GM06990 (cell line): ENCODE data around the gene LRRC74B.
A peak's percentile ranks its signal among the peaks of the same experiment; 100 is the strongest.

Experiments
- DNase-seq: peaks from one replicate; pipeline ENCODE4 v3.0.0-alpha.2; 2011; ENCODE audit not compliant: insufficient read length; ENCODE audit errors: extremely low read depth
- H3K27me3 ChIP-seq: replicated peaks from 2 replicates; pipeline ENCODE4 v1.6.0; 2011; ENCODE audit warnings: low read length; ENCODE audit not compliant: control insufficient read depth, insufficient read depth
- H3K36me3 ChIP-seq: 2 replicates; pipeline ENCODE4 v1.5.1; 2011; ENCODE audit warnings: low read length; ENCODE audit not compliant: control insufficient read depth, insufficient read depth
- H3K4me3 ChIP-seq: replicated peaks from 2 replicates; pipeline ENCODE4 v1.5.1; 2011; ENCODE audit warnings: low read depth, mild to moderate bottlenecking, control low read depth, low read length
- TF ChIP-seq, protein P1 (sequence below): IDR thresholded peaks from 2 replicates; pipeline ENCODE4 v1.5.1; 2011; ENCODE audit warnings: low read length, control low read depth, mild to moderate bottlenecking, inconsistent platforms; ENCODE audit not compliant: insufficient read depth, poor library complexity, severe bottlenecking

The LRRC74B gene

DNA sequence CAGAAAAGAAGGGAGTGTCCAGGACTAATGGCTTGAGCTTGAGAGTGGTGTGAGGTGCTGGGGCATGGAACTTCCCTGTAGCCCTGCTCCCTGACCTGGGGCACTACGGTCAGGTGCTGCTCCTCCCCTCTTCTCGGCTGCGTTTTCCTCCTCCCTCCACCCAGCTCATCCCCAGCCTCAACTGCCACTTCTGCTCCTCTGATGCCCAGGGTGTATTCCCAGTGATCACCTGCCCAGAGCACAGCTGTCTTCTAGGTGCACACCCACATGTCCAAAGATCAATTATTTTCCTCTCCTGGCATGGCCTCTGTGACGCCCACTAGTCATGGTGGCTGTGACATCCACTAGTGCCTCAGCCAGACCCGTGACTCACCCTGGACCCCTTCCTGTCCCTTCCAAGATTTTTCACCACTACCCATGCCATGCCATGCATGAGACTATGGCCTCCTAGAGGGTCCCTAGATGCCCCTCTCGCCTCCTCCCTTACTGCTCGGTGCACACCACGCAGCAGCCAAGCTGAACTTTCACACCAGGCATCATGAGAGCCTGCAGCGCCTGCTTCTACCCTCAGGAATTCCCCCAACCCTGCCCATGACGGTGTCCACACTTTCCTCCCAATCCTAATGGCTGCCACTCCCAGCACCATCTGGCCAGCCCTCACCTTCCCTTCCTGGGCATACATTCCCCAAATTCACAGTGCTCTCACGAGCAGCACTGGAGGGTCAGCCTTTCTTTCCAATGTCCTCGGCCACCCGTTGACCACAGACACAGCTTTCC lies 28.9 kb upstream of the LRRC74B start:
- no peaks in the 10 kb centered on the region; the same call in 1 of the 2 replicates for H3K27me3 ChIP-seq
- TF ChIP-seq, protein P1, sequence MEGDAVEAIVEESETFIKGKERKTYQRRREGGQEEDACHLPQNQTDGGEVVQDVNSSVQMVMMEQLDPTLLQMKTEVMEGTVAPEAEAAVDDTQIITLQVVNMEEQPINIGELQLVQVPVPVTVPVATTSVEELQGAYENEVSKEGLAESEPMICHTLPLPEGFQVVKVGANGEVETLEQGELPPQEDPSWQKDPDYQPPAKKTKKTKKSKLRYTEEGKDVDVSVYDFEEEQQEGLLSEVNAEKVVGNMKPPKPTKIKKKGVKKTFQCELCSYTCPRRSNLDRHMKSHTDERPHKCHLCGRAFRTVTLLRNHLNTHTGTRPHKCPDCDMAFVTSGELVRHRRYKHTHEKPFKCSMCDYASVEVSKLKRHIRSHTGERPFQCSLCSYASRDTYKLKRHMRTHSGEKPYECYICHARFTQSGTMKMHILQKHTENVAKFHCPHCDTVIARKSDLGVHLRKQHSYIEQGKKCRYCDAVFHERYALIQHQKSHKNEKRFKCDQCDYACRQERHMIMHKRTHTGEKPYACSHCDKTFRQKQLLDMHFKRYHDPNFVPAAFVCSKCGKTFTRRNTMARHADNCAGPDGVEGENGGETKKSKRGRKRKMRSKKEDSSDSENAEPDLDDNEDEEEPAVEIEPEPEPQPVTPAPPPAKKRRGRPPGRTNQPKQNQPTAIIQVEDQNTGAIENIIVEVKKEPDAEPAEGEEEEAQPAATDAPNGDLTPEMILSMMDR = no peak

DNA sequence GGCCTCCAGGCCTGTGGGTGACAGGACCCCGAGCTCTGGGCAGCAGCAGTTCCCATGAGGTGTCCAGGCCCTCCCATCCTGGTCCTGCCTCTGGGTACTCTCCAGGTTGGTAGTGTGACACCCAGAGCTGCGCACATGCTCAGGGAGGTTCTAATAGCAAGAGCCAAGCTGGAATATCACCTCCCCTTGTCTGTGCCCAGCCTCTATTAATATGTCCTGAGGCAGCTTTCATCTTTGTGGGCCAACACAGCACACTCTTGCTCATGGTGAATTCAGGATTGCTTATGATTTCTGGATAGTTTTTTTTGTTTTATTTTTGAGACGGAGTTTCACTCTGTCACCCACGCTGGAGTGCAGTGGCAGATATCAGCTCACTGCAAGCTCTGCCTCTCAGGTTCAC lies 27.4 kb upstream of the LRRC74B start:
- no peaks in the 10 kb centered on the region; the same call in 1 of the 2 replicates for H3K27me3 ChIP-seq
- no peaks in the 10 kb centered on the region for H3K36me3 ChIP-seq
- DNase-seq = no peak
- TF ChIP-seq, protein P1 = no peak
- no peak overlapping the region for H3K4me3 ChIP-seq

More for the DNA sequence above, 28.9 kb upstream of the LRRC74B start:
- Histone ChIP-seq H3K4me3 (no peak overlapping the region), H3K36me3 (no peaks in the 10 kb centered on the region)
- no peak for DNase-seq

GRCh38 chr22:21020802-21021429 lies 24.8 kb upstream of the LRRC74B start:
- TF ChIP-seq, protein P1 = peak; percentile 63
- Histone ChIP-seq H3K27me3 (no peaks in the 10 kb centered on the region; the same call in 1 of the 2 replicates), H3K4me3 (no peak overlapping the region), H3K36me3 (no peaks in the 10 kb centered on the region)
- DNase-seq = no peak

DNA sequence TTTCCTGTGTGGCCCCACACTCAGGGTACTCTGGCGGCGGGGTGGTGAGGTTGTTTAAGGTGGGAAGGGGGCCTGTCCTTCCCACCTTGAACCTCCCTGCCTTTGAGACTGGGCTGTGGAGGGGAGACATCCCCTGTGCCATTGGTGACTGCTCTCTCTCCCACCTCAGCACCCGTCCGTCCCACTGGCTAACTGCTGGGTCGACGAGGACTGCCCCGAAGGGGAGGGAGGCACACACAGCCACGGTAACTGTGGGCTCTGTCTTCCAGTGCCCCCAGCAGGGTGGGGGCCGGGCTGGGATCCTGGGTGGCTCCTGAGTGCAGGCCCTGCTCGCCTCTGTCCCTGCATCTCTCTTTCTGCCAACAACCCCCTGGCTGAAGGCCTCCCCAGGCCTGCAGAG lies 23.2 kb upstream of the LRRC74B start:
- no peaks in the 10 kb centered on the region for H3K36me3 ChIP-seq
- no peaks in the 10 kb centered on the region; the same call in 1 of the 2 replicates for H3K27me3 ChIP-seq
- no peak for DNase-seq
- no peak overlapping the region for H3K4me3 ChIP-seq
- TF ChIP-seq, protein P1 = no peak

DNA sequence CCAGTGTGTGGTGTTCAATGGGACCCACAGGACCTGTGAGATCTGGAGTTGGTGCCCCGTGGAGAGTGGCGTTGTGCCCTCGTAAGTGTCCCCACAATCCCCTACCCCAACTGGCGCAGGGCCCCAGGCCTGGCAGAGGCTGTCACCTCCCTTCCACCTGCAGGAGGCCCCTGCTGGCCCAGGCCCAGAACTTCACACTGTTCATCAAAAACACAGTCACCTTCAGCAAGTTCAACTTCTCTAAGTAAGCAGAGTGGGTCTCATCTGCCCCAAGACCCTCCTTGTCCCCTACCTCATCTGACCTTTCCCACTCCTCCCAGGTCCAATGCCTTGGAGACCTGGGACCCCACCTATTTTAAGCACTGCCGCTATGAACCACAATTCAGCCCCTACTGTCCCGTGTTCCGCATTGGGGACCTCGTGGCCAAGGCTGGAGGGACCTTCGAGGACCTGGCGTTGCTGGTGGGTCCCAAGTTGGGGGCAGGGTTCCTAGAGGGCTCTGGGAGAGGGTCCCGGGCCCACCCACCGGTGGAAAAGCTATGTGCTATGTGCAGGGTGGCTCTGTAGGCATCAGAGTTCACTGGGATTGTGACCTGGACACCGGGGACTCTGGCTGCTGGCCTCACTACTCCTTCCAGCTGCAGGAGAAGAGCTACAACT lies 22.7 kb upstream of the LRRC74B start:
- Histone ChIP-seq H3K36me3 (no peaks in the 10 kb centered on the region), H3K4me3 (no peak overlapping the region), H3K27me3 (no peaks in the 10 kb centered on the region; the same call in 1 of the 2 replicates)
- DNase-seq = no peak
- TF ChIP-seq, protein P1 = peak; percentile 6
